ENCODE measurements around the gene OR2B2.
"Not testable (repeated sequence)": the region's sequence is repeated elsewhere in the genome, so short reads cannot be mapped to it uniquely, and the experiment has no call there.

DNA sequence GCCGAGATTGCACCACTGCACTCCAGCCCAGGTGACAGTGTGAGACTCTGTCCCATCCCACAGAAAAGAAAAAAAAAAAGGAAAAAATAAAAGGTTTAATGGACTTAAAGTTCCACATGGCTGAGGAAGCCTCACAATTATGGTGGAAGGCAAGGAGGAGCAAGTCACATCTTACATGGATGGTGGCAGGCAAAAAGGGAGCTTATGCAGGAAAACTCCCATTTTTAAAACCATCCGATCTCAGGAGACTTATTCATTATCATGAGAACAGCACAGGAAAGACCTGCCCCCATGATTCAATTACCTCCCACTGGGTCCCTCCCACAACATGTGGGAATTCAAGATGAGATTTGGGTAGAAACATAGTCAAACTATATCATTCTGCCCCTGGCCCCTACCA lies 15.8 kb upstream of the OR2B2 start:
- TF ChIP-seq EZH2 (IDR thresholded peaks at IDR 0.05; ENCODE audit: borderline replicate concordance, low read length), result not testable (repeated sequence)
- TF ChIP-seq, protein P1, sequence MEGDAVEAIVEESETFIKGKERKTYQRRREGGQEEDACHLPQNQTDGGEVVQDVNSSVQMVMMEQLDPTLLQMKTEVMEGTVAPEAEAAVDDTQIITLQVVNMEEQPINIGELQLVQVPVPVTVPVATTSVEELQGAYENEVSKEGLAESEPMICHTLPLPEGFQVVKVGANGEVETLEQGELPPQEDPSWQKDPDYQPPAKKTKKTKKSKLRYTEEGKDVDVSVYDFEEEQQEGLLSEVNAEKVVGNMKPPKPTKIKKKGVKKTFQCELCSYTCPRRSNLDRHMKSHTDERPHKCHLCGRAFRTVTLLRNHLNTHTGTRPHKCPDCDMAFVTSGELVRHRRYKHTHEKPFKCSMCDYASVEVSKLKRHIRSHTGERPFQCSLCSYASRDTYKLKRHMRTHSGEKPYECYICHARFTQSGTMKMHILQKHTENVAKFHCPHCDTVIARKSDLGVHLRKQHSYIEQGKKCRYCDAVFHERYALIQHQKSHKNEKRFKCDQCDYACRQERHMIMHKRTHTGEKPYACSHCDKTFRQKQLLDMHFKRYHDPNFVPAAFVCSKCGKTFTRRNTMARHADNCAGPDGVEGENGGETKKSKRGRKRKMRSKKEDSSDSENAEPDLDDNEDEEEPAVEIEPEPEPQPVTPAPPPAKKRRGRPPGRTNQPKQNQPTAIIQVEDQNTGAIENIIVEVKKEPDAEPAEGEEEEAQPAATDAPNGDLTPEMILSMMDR (conservative IDR thresholded peaks at IDR 0.05 in 1 of 2, IDR thresholded peaks at IDR 0.05 in 1 of 2; ENCODE audit: extremely low read depth in 1 of 2, insufficient read depth in 1 of 2, low read depth in 1 of 2, low read length in 2 of 2), result not testable (repeated sequence)
